Astrocyte of the cerebellum (primary cell): ENCODE measurements around the gene RHOBTB3.
A peak's percentile ranks its signal among the peaks of the same experiment; 100 is the strongest.

Experiments used
- DNase-seq: peaks from one replicate; pipeline ENCODE4 v3.0.0-alpha.2; 2011; ENCODE audit warnings: low read depth
- H3K4me3 ChIP-seq: 2 replicates; pipeline ENCODE4 v1.5.1; 2011; ENCODE audit warnings: mild to moderate bottlenecking, low read depth, low read length, moderate library complexity
- CTCF ChIP-seq: IDR thresholded peaks from 2 replicates; pipeline ENCODE4 v1.5.1; 2012; ENCODE audit warnings: low read length, low read depth, moderate library complexity, mild to moderate bottlenecking; ENCODE audit errors: missing control alignments
- in situ Hi-C: cut with HindIII; loops from 2 replicates; pipeline ENCODE4 v1.10.0; 2017; ENCODE audit warnings: low sequenced_read_pairs

RHOBTB3 gene

GRCh38 chr5:95721582-95722295, 9.4 kb upstream of the RHOBTB3 start:
- no peak for DNase-seq
- no peak for TF ChIP-seq CTCF
- H3K4me3 ChIP-seq: no peak overlapping the region
- in situ Hi-C loops: no loop called here

DNA sequence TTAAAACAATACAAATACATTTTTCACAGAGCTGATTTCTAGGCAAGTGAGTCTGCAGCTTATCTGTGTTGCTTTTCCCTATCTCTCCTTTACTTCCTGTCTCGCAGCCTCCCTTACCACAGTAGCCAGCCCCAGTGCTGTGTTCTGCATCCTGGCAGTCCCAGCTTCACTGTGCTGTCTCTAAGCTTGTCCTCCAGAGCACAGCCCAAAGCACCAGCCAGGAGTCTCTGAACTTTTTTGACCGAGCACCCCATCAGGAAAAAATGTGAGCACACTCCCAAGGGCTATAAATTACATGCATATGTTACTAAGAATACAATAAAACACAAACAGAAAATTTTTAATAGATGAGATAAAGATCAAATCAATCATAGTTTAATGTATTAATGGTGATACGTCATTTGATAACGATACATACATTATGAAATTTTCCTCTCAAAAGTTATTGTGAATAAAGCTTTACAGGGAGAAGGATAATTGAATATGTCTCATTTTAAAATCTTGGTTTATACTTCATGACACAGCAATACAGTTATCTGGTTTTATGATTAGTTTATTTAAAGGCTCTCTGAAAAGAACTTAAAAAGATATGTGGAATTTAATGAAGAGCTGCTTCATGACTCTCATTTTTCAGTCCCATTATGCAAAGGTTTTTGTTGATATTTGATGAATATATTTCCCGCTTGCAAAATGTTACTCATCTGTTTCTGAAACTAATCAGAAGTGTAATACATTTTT, 7.3 kb upstream of the RHOBTB3 start:
- in situ Hi-C loops: no loop called here
- no peak for DNase-seq
- no peak overlapping the region for H3K4me3 ChIP-seq
- no peak for TF ChIP-seq CTCF

DNA sequence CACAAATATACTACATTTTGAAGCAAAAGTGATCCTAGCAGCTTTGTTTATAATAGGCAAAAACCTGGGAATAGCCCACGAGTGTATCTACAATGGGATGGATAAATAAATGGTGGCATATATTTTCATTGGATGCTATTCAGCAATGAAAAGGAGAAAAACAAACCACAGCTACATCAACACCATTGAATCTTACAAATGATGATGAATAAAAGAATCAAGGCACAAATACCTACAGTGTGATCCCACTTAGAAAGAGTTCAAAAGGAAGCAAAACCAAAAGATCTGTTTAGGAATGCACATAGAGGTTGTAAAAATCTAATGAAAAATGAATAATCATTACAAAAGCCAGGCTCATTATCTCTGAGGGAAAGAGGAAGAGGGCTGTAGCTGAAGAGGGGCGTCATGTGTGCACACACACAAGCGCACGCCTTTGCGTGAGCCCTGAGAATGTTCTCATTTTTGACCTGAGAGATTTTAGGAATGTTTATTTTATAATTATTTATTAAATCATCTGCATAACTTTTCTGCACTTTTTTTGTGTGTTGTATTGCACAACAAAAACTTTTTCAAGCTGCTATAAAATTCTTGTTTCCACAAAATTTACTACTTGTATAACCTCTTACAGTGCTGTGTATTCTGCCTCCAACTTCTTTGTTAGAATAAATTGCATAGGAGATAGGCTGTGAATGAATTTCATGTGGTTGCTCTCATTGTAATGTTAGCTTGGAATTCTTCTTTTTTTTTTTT, 5.9 kb upstream of the RHOBTB3 start:
- no peak for TF ChIP-seq CTCF
- in situ Hi-C loops: no loop called here
- DNase-seq: peak; percentile 49
- H3K4me3 ChIP-seq: no peak overlapping the region

DNA sequence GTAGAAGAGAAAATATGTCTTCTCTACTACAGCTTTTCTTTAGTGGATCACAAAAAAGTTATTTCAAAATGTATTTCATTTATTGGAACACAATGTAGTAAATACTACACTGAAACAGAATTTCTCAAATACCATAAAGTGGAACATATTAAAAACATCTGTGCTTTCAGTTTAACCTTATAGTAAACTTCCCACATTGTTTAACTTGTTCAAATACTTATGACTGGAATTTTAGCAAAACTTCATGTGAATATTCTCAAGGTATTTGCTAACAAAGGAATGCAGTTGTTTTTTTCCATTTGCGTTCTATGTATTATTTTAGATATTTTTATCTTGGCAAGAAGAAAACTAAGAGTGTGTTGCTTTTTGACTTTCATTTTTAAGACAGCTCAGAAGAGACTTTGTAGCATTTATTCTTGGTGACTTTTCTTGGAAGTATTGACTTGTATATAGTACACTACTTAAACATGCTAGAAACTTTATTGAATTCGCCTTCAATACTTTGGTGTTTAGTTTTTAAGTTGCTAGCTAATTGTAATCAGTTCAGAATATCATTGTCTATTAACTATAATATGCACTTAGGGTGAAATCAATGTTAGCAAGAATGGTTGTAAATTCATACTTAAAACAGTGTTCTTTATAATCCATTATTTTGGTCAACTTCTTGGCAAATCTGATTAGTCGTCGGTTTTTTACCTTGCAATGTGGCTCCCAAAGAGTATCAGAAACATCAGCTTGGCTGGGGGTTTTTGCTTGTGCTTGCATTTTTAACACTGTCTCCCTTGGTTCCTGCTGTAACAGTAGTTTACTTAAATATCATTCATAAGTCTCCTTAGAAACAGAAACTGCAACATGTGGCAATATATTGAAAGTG, 5.0 kb upstream of the RHOBTB3 start:
- in situ Hi-C loops: no loop called here
- no peak overlapping the region for H3K4me3 ChIP-seq
- TF ChIP-seq CTCF: no peak

DNA sequence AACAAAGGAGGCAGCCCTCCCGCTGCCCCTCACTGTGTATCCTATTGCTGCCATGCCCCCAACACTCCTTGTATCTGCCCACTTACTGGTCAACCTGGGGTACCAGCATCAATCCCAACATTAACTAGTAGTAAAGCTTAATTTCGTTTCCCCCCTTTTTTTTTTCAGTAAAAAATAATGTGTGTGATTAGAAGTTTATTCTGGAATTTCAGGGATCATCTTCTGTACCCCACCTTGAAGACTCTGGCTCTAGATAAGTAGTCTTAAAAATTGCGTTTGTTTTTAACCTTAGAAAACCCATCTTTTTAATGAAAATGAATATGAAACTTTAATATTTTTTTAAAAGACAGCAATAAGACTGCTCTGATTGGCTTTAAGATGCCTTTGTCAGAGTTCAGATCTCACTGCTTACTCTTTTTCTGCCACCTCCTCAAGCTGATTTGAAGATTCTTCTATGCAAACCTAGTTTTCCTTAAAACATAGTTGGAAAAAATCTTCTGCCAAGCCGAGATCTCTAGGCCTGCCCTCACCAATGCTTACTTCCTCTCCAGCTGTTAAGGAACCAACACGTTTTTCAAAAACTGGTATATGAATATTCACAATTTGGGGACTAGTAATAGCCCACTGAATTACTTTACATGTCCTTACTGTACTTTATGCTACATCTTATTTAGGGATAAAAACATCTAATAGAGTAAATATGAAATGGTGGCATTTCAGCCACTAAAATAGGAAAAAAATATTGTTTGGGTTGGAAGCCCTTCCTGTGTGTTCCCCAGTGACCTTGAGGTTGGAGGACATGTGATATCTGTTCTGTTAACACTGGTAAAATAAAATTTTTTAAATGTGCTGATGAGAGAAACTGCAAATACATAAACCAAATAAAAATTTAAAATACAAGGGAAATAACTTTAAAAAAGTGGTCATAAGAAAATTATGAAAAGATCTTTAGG, 4.0 kb upstream of the RHOBTB3 start:
- in situ Hi-C loops: no loop called here
- TF ChIP-seq CTCF: no peak
- DNase-seq: no peak
- H3K4me3 ChIP-seq: no peak overlapping the region

More for the DNA sequence above, 5.0 kb upstream of the RHOBTB3 start:
- peak; percentile 62 for DNase-seq
